HT-29 (cell line): ENCODE data around the gene TECPR2. TPM values are rescaled to one million over a fixed set of nuclear protein-coding genes. Genes with fewer than 3 reads are reported as not detected.

Experiments used
- DNase-seq: peaks from one replicate; pipeline ENCODE4 v3.0.0-alpha.2; 2015; ENCODE audit warnings: low spot score
- total RNA-seq: library from RNA; depleted of rRNA; stranded (reverse); fragments of >200 nt; shearing (Covaris generic); gene quantifications from 2 replicates; pipeline ENCODE4 v1.2.3, GENCODE V29; 2014

Gene TECPR2
- total RNA-seq, 1 experiment from 2014 or later, result 8.9 TPM

DNA sequence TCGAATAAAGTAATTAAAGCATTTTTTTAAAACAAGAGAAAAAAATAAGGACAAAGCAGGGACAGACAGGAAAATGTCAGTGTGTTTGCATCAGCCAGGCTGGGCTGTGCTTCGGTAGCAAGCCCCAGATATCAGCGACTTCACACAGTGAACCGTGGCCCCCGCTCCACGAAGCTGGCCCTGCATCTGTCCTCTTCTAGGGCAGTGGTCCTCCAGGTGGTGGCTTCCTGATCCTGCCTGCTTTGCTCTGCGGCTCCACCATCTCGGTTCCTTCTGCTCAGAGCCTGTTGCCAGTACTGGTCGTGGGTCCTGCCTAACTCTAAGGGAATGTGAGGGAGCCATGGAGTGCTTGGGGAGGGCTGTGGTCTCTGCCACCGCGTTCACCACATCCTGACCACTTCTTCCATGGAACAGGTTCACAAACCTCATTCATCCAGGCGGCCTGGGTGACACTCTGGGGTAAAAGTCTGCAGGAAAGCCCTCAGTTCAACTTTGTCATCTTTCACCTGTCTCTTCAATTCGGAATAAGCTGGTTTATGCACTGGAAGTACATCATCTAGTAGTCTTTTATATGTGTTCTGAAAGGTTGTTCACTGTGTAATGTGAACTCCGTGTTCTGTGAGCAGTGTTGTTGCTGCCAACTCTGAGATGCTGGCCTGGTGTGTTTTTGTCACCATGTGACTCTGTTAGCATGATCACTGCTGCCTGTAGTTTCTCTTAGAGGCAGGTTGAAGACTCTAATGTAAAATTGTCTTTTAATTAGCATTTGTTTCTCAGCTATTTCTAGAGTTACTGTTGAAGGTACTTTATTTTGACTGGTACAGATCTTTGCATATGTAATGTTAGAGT lies 99.0 kb downstream of the TECPR2 start:
- DNase-seq, result no peak

DNA sequence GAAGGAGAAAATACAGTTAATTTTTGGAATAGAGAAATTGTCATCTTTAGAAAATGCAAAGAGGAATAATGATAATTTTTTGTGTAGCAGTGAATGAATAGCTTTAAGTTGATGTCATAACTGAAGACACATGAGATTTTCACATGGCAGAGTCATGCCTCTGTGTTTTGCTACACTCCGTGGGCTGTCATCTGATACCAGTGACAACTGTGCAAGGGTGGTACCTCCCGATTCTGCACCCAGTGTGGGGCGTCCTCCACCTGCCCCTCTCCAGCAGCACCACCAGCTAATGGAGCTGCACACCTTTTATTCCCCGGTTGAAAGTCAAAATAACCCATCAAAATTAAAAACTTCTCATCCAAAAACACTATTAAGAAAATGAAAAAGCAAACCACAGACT lies 99.7 kb downstream of the TECPR2 start:
- DNase-seq, result no peak

GRCh38 chr14:102464006-102464405 lies 101.3 kb downstream of the TECPR2 start:
- DNase-seq, result no peak

DNA sequence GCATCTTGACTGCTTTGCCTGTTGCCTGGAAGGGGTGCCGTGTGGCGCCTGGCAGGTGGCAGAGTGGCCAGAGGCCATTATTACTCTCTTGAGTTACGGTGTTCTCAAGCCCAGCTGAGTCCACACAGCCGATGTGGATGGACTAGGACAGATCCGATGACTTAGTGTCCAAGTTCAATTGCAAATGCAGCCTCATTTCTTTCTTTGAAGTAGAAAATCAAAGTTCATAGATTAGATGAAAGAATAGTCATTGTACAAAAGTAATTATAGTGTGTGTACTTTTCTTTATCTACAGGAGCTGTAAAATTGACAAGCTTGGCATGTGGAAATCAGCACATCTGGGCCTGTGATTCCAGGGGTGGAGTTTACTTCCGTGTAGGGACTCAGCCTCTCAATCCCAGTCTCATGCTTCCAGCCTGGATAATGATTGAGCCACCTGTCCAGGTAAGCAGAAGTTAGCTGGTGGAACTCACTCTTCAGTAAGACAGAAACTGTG lies 102.2 kb downstream of the TECPR2 start:
- peak; percentile 13 for DNase-seq

DNA sequence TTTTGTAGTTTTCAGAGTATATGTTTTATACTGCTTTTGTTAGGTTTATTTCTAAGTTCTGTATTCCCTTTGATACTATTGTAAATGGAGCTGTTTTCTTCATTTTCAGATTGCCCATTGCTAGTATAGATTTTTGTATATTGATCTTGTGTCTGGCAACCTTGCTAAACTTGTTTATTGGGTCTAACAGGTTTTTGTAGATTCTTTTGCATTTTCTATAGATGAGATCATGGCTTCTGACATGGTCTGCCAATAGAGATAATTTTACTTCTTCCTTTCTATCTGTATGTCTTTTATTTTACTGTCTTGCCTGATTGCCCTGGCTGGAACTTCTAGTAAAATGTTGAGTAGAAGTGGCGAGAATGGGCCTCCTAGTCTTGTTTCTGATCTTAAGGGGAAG lies 106.5 kb downstream of the TECPR2 start:
- DNase-seq, result no peak

DNA sequence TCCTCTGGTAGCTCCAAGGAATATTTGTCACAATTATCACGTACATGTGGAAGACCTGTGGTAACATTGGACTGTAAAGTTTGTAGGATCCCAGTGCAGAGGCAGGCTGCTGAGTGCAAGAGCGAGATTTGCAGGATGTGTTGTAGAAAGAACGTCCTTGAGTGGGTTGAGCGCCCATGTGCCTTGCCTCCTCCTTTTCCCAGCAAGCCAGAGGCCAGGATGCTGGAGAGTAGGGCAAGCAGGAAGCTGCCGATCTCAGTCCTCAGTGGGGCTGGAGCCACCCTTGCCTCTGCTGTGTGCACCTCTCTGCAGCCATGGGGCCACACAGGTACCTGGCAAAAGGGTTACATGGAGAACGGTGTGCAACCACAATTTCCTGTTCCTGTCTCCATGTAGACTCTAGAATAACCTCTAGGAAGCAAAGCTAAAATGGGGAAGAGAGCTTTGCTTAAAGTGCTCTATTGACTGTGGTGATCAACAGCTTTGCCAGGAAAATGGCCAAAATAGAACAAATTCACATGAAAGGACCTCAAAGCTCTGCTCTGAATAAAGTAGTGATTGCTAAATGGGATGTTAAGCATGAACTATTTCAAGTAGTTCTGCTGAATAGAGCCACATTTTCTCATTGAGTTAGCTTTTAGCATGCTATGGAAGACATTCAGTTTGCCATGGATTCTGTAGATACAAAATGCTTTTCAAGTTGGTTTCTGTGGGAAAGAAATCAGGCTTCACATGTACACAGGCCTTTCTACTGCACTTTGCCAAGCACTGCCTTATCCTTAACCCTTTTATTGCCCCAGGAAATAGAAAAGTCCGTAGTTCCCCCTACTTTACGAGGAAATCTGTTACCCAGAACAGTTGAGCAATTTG lies 109.4 kb downstream of the TECPR2 start:
- DNase-seq, result no peak

GRCh38 chr14:102472791-102473150 lies 110.0 kb downstream of the TECPR2 start:
- DNase-seq, result no peak

DNA sequence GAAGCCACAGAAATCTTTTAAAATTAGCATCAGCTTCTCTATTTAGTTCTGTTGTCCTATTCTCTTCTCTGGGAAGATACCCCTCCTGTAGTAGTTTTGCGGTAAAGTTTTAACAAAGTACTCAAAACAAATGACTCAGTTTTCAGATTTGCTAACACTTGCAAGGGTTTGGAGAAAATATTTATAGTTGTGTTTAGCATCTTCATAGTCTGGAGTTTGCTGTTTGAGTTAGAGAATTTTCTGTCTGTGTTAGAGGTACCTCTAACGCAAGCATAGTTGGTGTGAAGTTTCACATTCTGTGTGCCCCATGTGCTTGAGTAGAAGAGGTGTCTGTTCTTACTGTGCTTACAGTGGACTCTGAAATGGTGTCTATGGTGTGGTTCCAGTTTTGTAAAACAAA lies 110.8 kb downstream of the TECPR2 start:
- DNase-seq, result no peak

GRCh38 chr14:102474934-102475333 lies 112.2 kb downstream of the TECPR2 start:
- DNase-seq, result no peak

- DNase-seq, result no peak
Observed at GRCh38 chr14:102479107-102479506, 116.4 kb downstream of the TECPR2 start.

GRCh38 chr14:102479777-102480176 lies 117.0 kb downstream of the TECPR2 start:
- DNase-seq, result peak; percentile 41

DNA sequence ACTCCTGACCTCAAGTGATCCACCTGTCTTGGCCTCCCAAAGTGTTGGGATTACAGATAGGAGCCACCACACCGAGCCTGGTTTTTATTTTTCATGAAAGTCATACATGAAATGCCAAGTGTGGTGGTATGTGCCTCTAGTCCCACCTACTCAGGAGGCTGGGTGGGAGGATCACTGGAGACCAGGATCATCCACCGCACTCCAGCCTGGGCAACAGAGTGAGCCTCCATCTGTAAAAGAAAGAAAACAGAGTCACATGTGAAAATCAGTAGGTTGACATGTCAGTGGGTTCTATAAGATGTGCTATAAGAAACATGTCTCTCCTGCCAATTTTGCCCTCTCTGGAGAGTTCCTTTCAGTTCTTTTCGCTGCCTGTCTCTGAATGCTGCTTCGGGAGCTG lies 118.6 kb downstream of the TECPR2 start:
- DNase-seq, result no peak

GRCh38 chr14:102481791-102482238 lies 119.1 kb downstream of the TECPR2 start:
- DNase-seq, result peak; percentile 53

- no peak for DNase-seq
Observed at GRCh38 chr14:102484316-102484715, 121.6 kb downstream of the TECPR2 start.

GRCh38 chr14:102485693-102486512 lies 123.2 kb downstream of the TECPR2 start:
- DNase-seq, result no peak

DNA sequence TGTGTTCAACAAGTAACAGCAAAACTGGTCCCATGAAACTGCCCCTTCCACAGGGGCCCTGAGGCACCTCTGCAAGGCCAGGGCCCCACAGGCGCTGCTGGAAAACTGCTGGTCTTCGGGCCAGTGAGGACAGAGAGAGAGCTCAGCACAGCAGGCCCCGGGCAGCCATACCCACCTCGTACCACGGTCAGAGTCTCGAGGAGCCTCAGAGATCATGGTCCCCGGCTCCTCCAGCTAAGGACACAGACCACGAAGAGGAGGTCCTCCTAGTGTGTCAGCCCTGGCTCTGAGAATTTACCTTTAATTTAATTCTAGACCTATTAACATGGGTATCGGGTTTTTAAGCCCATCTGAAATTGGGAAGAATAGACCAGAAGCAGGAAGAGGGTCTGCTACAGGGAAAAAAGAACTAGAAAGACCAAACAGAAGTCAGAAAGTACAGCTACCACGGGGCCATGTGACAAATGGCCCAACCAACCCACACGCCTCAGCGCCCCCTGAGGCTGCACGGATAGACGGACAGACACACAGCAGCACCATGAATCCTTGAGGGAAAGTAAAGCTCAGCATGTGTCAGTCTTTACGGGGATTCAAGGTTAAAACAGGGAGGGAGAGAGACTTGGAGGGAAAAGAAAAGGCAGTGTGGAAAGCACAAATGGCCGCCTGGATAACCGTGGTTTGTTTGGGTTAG lies 123.9 kb downstream of the TECPR2 start:
- DNase-seq, result no peak

DNA sequence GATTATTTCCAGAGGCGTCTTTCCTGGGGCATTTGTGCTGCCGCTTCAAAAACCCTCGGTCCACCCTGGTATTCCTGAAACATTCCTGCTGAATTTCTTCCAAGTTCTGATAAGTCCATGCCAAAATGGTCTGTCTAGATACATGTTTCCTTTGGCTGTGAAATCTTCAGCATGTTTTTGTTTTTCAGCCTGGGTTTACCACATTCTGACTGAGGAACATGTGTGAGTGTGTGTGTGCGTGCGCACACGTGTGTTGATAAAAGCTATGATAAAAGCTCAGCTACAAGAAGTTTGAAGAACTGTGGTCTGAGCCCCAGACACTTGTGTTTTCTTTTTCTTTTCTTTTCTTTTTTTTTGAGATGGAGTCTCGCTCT lies 124.5 kb downstream of the TECPR2 start:
- no peak for DNase-seq

GRCh38 chr14:102490456-102490855 lies 127.7 kb downstream of the TECPR2 start:
- no peak for DNase-seq

- DNase-seq, result no peak
Observed at GRCh38 chr14:102491366-102491765, 128.6 kb downstream of the TECPR2 start.

DNA sequence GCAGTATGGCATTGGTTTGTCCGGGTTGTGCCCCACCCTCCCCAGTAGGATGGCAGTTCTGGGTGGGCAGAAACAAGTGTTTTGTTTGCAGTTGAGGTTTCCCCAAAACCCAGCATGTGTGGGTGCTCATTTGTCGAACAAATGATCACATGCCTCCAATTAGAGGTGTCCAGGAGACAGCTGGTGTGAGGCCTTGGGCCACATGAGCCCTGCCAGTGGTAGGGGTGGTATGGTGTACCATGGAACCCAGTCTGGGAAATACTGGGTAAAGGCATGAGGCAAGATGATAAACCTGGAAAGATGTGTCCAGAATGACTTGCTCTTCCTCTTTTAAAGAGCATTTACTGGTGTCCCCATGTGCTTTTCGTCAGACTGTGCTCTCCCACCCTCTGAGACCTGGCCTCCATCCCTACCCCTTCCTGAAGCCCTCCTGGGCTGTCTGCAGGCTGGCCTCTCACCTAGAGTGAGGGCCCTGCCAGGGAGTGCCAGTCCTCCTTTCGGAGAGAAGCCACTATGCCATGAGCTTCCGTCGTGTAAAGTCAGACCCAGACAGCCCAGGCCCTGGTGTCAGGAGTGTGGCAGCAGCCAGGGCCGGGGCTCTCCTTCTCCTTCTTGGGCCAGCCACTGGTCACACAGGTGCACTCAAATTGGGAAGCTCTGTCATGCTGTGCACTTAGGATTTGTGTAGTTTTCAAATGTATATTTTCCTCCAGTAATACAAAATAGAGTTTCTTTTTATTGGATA lies 129.2 kb downstream of the TECPR2 start:
- no peak for DNase-seq
